Glomerular visceral epithelial cell (primary cell): Measurements from ENCODE around the gene LRRC3B.

Source experiments
- DNase-seq: peaks from one replicate; pipeline ENCODE4 v3.0.0-alpha.2; 2016; ENCODE audit errors: extremely low spot score

The LRRC3B gene

GRCh38 chr3:26630669-26631389 is 8.3 kb downstream of the LRRC3B start:
- DNase-seq, result no peak

- DNase-seq, result no peak
Measured at GRCh38 chr3:26631390-26631738, 8.8 kb downstream of the LRRC3B start.

GRCh38 chr3:26634601-26635000 is 12.0 kb downstream of the LRRC3B start:
- DNase-seq, result no peak

GRCh38 chr3:26636096-26636727 is 13.6 kb downstream of the LRRC3B start:
- no peak for DNase-seq

- DNase-seq, result no peak
Measured at GRCh38 chr3:26637698-26638097, 15.1 kb downstream of the LRRC3B start.

GRCh38 chr3:26638113-26638512 is 15.5 kb downstream of the LRRC3B start:
- no peak for DNase-seq

GRCh38 chr3:26639339-26639738 is 16.8 kb downstream of the LRRC3B start:
- no peak for DNase-seq

GRCh38 chr3:26647078-26647477 is 24.5 kb downstream of the LRRC3B start:
- DNase-seq, result no peak

GRCh38 chr3:26648461-26648860 is 25.9 kb downstream of the LRRC3B start:
- DNase-seq, result no peak

GRCh38 chr3:26652164-26652563 is 29.6 kb downstream of the LRRC3B start:
- DNase-seq, result no peak

GRCh38 chr3:26653811-26654425 is 31.3 kb downstream of the LRRC3B start:
- no peak for DNase-seq

- no peak for DNase-seq
Measured at GRCh38 chr3:26655231-26655630, 32.7 kb downstream of the LRRC3B start.

GRCh38 chr3:26657348-26657976 is 34.9 kb downstream of the LRRC3B start:
- DNase-seq, result no peak

- no peak for DNase-seq
Measured at GRCh38 chr3:26668171-26668570, 45.6 kb downstream of the LRRC3B start.

GRCh38 chr3:26668696-26669095 is 46.1 kb downstream of the LRRC3B start:
- no peak for DNase-seq

- no peak for DNase-seq
Measured at GRCh38 chr3:26675336-26675735, 52.8 kb downstream of the LRRC3B start.

GRCh38 chr3:26681632-26682031 is 59.1 kb downstream of the LRRC3B start:
- DNase-seq, result no peak

GRCh38 chr3:26682406-26682805 is 59.8 kb downstream of the LRRC3B start:
- DNase-seq, result no peak

- no peak for DNase-seq
Measured at GRCh38 chr3:26683902-26684301, 61.3 kb downstream of the LRRC3B start.

- DNase-seq, result no peak
Measured at GRCh38 chr3:26687466-26687865, 64.9 kb downstream of the LRRC3B start.

GRCh38 chr3:26699553-26699952 is 77.0 kb downstream of the LRRC3B start:
- no peak for DNase-seq

GRCh38 chr3:26703519-26703918 is 80.9 kb downstream of the LRRC3B start:
- DNase-seq, result no peak

GRCh38 chr3:26704736-26705135 is 82.2 kb downstream of the LRRC3B start:
- DNase-seq, result no peak
